LNCaP clone FGC (cell line): ENCODE results near the gene GLI3.

Experiments
- DNase-seq: peaks from one replicate; pipeline ENCODE4 v3.0.0-alpha.2; 2011; ENCODE audit warnings: low read depth
- H3K4me3 ChIP-seq: 2 replicates; pipeline ENCODE4 v1.5.1; 2011; ENCODE audit warnings: mild to moderate bottlenecking, low read depth, low read length, control low read depth
- TF ChIP-seq, protein P1 (sequence below): IDR thresholded peaks from 2 replicates; pipeline ENCODE4 v1.5.1; 2012; ENCODE audit warnings: mild to moderate bottlenecking; ENCODE audit not compliant: control insufficient read depth, insufficient read depth; ENCODE audit errors: extremely low read depth

GLI3 gene

DNA sequence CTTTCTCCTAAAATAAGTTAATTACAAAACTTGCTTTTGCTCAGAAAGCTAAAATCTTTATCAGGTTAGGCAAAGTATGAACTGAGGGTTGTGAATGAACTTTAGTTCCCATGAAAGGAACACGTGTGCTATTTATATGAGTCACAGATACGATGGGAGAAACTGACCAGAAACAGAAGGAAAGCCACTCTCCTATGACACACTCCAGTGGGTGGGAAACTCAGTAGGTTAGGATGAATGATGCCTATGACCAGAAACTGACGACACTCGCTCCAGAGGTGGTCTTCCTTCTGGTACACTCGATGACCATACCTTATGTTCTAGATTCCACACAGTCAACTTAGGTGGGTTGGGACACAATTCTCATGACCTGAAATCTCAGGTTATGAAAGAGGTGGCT, 318.4 kb downstream of the GLI3 start:
- TF ChIP-seq, protein P1, sequence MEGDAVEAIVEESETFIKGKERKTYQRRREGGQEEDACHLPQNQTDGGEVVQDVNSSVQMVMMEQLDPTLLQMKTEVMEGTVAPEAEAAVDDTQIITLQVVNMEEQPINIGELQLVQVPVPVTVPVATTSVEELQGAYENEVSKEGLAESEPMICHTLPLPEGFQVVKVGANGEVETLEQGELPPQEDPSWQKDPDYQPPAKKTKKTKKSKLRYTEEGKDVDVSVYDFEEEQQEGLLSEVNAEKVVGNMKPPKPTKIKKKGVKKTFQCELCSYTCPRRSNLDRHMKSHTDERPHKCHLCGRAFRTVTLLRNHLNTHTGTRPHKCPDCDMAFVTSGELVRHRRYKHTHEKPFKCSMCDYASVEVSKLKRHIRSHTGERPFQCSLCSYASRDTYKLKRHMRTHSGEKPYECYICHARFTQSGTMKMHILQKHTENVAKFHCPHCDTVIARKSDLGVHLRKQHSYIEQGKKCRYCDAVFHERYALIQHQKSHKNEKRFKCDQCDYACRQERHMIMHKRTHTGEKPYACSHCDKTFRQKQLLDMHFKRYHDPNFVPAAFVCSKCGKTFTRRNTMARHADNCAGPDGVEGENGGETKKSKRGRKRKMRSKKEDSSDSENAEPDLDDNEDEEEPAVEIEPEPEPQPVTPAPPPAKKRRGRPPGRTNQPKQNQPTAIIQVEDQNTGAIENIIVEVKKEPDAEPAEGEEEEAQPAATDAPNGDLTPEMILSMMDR = no peak
- no peak overlapping the region for H3K4me3 ChIP-seq
- no peak for DNase-seq

DNA sequence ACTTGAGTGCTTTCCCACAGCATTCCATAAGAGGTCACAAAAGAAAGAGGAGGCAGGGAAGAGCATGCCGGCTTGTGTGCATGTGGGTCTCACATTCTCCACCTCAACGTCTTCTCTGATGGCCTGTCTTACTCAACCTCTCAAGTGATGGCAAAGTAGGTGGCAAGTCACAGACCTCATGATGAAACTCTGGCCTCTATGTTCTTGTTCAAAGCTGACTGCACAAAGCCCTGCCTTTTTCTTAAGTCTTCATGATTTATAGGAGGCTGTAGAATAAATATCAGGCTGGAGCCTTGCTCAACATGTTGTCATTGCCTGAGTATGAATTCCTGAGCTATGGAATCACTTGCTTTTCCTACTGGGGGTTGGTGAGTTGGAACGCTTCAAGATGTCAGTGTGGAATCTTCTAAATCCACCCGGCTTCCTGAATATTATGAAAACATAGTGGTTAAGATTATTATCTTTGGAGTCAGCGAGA, 320.5 kb downstream of the GLI3 start:
- no peak for DNase-seq
- no peak overlapping the region for H3K4me3 ChIP-seq
- TF ChIP-seq, protein P1 = no peak

- no peak for DNase-seq
- TF ChIP-seq, protein P1 = no peak
These were observed 321.1 kb downstream of the GLI3 start for GRCh38 chr7:41915871-41916270.

GRCh38 chr7:41912851-41913567, 324.0 kb downstream of the GLI3 start:
- TF ChIP-seq, protein P1 = no peak
- no peak for DNase-seq
- H3K4me3 ChIP-seq = no peak overlapping the region

More at GRCh38 chr7:41915871-41916270, 321.1 kb downstream of the GLI3 start:
- H3K4me3 ChIP-seq = no peak overlapping the region

- TF ChIP-seq, protein P1 = no peak
- no peak for DNase-seq
- H3K4me3 ChIP-seq = no peak overlapping the region
These were observed 324.6 kb downstream of the GLI3 start for GRCh38 chr7:41912426-41912825.

DNA sequence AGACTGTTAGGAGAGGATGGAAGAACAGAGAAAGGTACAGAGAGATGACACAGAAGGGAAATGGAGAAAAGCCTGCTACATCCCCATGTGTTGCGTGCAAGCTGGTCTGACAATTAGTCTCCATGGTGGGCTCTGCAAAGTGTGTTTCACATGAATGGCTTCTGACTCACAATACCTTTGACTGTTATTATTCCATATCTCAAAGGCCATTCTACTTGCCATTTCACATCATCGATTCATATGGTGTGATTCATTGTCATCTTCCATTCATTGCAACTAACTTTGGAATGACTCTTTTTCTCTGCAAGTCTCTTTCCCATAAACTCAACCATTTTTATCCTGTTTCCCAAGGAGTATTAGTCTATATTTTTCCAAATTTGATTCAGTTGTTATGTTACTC, 325.2 kb downstream of the GLI3 start:
- no peak overlapping the region for H3K4me3 ChIP-seq
- no peak for DNase-seq
- TF ChIP-seq, protein P1 = no peak
